ENCODE measurements around the gene TMEM200A. TPM values are rescaled to one million over a fixed set of nuclear protein-coding genes. Genes with fewer than 3 reads are reported as not detected.

Gene TMEM200A
- total and polyA plus RNA-seq, 4 donors: 0.79 to 7.9 (median 6.4) TPM

GRCh38 chr6:130389142-130389541, 23.3 kb downstream of the TMEM200A start:
- H3K27ac ChIP-seq (ENCODE audit: low read depth in 1 of 2, low read length in 1 of 2): no peak overlapping the region
- H3K9me3 ChIP-seq (ENCODE audit: control insufficient read depth in 4 of 4, insufficient read depth in 3 of 4, low read length in 3 of 4): no peaks in the 10 kb centered on the region
- no peaks in the 10 kb centered on the region for H3K27me3 ChIP-seq (ENCODE audit: control insufficient read depth in 3 of 3, insufficient read depth in 3 of 3, low read length in 2 of 3)
- ATAC-seq (ENCODE audit: insufficient read depth, low FRiP score) (no peak), DNase-seq (no peak)
- H3K4me3 ChIP-seq: no peak overlapping the region
- WGBS, 2 donors: 72 to 87% methylated on average over 3 of the region's 3 CpGs
- no peak overlapping the region for H3K9ac ChIP-seq (ENCODE audit: insufficient read depth in 1 of 2, low read length in 2 of 2)
- H3K36me3 ChIP-seq (ENCODE audit: control insufficient read depth in 4 of 4, insufficient read depth in 4 of 4, low read length in 4 of 4): no peaks in the 10 kb centered on the region
- no peaks in the 10 kb centered on the region for H3K4me1 ChIP-seq (ENCODE audit: control insufficient read depth in 5 of 5, insufficient read depth in 5 of 5, low read length in 5 of 5)
- TF ChIP-seq CTCF (IDR thresholded peaks at IDR 0.05; ENCODE audit: control extremely low read depth, extremely low read depth): no peak

- H3K27me3 ChIP-seq (ENCODE audit: control insufficient read depth in 3 of 3, insufficient read depth in 3 of 3, low read length in 2 of 3): no peaks in the 10 kb centered on the region
- H3K36me3 ChIP-seq (ENCODE audit: control insufficient read depth in 4 of 4, insufficient read depth in 4 of 4, low read length in 4 of 4): no peaks in the 10 kb centered on the region
- H3K9me3 ChIP-seq (ENCODE audit: control insufficient read depth in 4 of 4, insufficient read depth in 3 of 4, low read length in 3 of 4): no peaks in the 10 kb centered on the region
- no peak for ATAC-seq (ENCODE audit: insufficient read depth, low FRiP score)
- no peak overlapping the region for H3K27ac ChIP-seq (ENCODE audit: low read depth in 1 of 2, low read length in 1 of 2)
- no peak for DNase-seq
- no peak for TF ChIP-seq CTCF (IDR thresholded peaks at IDR 0.05; ENCODE audit: control extremely low read depth, extremely low read depth)
- H3K9ac ChIP-seq (ENCODE audit: insufficient read depth in 1 of 2, low read length in 2 of 2): no peak overlapping the region
- 86 to 88% methylated on average over 3 of the region's 3 CpGs for WGBS, 2 donors
- no peaks in the 10 kb centered on the region for H3K4me1 ChIP-seq (ENCODE audit: control insufficient read depth in 5 of 5, insufficient read depth in 5 of 5, low read length in 5 of 5)
- no peak overlapping the region for H3K4me3 ChIP-seq
Measured at GRCh38 chr6:130390890-130391289, 25.1 kb downstream of the TMEM200A start.

- TF ChIP-seq CTCF (IDR thresholded peaks at IDR 0.05; ENCODE audit: control extremely low read depth, extremely low read depth): no peak
- Histone ChIP-seq H3K27me3 (ENCODE audit: control insufficient read depth in 3 of 3, insufficient read depth in 3 of 3, low read length in 2 of 3) (no peaks in the 10 kb centered on the region), H3K36me3 (ENCODE audit: control insufficient read depth in 4 of 4, insufficient read depth in 4 of 4, low read length in 4 of 4) (no peaks in the 10 kb centered on the region), H3K27ac (ENCODE audit: low read depth in 1 of 2, low read length in 1 of 2) (no peak overlapping the region), H3K4me3 (no peak overlapping the region), H3K9ac (ENCODE audit: insufficient read depth in 1 of 2, low read length in 2 of 2) (no peak overlapping the region), H3K4me1 (ENCODE audit: control insufficient read depth in 5 of 5, insufficient read depth in 5 of 5, low read length in 5 of 5) (no peaks in the 10 kb centered on the region), H3K9me3 (ENCODE audit: control insufficient read depth in 4 of 4, insufficient read depth in 3 of 4, low read length in 3 of 4) (no peaks in the 10 kb centered on the region)
- ATAC-seq (ENCODE audit: insufficient read depth, low FRiP score) (no peak), DNase-seq (no peak)
- 95 to 96% methylated on average over 6 of the region's 6 CpGs for WGBS, 2 donors
Measured at GRCh38 chr6:130393306-130393705, 27.5 kb downstream of the TMEM200A start.

- H3K27me3 ChIP-seq (ENCODE audit: control insufficient read depth in 3 of 3, insufficient read depth in 3 of 3, low read length in 2 of 3): no peaks in the 10 kb centered on the region
- WGBS, 2 donors: 61 to 75% methylated on average over 5 of the region's 5 CpGs
- no peaks in the 10 kb centered on the region for H3K9me3 ChIP-seq (ENCODE audit: control insufficient read depth in 4 of 4, insufficient read depth in 3 of 4, low read length in 3 of 4)
- no peak for TF ChIP-seq CTCF (IDR thresholded peaks at IDR 0.05; ENCODE audit: control extremely low read depth, extremely low read depth)
- H3K4me3 ChIP-seq: no peak overlapping the region
- H3K36me3 ChIP-seq (ENCODE audit: control insufficient read depth in 4 of 4, insufficient read depth in 4 of 4, low read length in 4 of 4): no peaks in the 10 kb centered on the region
- ATAC-seq (ENCODE audit: insufficient read depth, low FRiP score) (no peak), DNase-seq (no peak)
- no peak overlapping the region for H3K9ac ChIP-seq (ENCODE audit: insufficient read depth in 1 of 2, low read length in 2 of 2)
- no peak overlapping the region for H3K27ac ChIP-seq (ENCODE audit: low read depth in 1 of 2, low read length in 1 of 2)
- no peaks in the 10 kb centered on the region for H3K4me1 ChIP-seq (ENCODE audit: control insufficient read depth in 5 of 5, insufficient read depth in 5 of 5, low read length in 5 of 5)
Measured at GRCh38 chr6:130394246-130394645, 28.4 kb downstream of the TMEM200A start.
